EH (cell line): ENCODE measurements around the gene BRCC3.

Source experiments
- DNase-seq: peaks from one replicate; pipeline ENCODE4 v3.0.0-alpha.2; 2015; ENCODE audit warnings: low read depth

Gene BRCC3

DNA sequence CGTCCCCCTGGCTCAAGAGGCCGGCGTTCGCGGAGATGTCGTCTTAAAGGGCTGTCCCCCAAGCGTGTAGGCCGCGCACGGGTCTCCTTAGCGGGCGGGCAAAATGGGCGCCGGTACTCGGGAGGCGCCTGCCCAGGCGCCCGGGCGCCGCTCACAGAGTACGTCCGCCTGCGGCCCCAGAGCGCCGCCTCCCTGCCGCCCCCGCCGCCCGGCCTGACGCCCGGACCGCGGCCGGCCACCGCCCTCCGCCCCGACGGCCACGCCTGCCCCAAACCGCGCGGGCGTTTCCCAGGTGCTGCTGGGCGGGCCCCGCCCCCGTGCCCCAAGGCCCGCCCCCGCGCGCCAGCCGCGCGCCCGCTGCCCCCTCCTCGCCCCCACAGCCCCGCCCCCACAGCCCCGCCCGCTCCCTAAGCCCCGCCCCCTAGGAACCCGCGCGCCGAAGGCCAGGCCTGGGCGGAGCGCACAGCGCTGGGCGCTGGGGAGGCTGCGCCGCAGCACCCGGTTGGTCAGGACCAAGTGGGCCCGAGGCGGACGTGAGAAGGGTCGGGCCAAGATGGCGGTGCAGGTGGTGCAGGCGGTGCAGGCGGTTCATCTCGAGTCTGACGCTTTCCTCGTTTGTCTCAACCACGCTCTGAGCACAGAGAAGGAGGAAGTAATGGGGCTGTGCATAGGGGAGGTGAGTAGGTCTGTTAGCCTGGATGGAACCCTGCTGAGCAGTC, at the start of gene BRCC3, which contains the start of the genes CMC4 and MTCP1:
BRCC3 (plus strand) TSS at position 534 of the 719 bp plus-strand sequence; CDS start at position 554, 20 bp downstream.
CMC4 (minus strand) TSS at position 162 of the 719 bp plus-strand sequence. CDS start 7,113 bp downstream, outside the sequence.
MTCP1 (minus strand) TSS at position 162 of the 719 bp plus-strand sequence. CDS start 5,126 bp downstream, outside the sequence.
- peak; percentile 81 for DNase-seq

- no peak for DNase-seq
Observed at GRCh38 chrX:155022585-155022984, 48.7 kb upstream of the BRCC3 start, which contains the start of gene F8. Gene F8, minus strand, starts transcription at chrX:155022723. Its CDS starts 171 bp downstream, at chrX:155022552.

GRCh38 chrX:155023907-155024833, 47.1 kb upstream of the BRCC3 start:
- DNase-seq, result no peak

DNA sequence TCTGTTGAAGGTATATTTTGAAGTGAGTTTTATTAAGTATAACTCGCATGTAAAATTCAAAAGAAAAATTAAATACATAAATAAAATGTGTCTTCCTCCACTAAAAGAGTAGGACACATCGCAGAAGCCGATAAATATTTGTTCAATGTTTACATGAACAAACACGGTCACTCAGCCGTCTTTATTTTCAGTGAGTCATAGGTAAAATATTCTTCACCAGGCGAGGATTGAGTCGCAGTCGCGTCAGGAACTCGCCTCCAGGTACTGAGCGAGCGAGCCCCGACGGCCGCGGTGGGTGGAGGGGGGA, 44.9 kb upstream of the BRCC3 start:
- DNase-seq, result no peak

GRCh38 chrX:155026727-155027508, 44.4 kb upstream of the BRCC3 start, which contains the start of gene FUNDC2:
Gene FUNDC2, plus strand, starts transcription at chrX:155026844. Its CDS starts 95 bp downstream, at chrX:155026939.
- DNase-seq, result peak; percentile 94

DNA sequence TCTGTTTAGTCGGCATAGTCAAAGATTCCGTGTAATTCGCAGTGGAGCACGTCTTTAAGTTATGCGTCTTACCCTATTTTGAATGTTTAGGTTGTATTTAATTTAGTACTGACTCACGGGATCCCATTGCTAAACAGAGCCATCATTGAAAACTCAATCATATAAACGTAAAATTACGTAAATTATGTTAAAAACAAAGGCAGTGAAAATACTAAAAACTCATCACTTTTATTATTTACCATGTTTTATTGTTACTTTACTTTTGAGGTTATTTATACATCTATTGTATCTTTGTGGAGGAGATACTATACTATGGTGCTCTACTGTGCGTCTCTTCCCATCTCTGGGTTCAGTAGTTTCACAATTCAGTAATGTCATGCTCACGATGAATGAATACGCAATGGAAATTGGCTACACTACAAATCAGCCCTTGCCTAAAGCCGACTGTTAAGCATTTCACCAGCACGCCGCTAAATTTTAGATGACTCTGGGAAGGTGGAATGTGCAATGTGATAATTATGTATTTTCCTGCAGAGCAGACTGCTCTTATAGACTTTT, 43.7 kb upstream of the BRCC3 start:
- peak; percentile 68 for DNase-seq

GRCh38 chrX:155028129-155028528, 43.2 kb upstream of the BRCC3 start:
- no peak for DNase-seq

DNA sequence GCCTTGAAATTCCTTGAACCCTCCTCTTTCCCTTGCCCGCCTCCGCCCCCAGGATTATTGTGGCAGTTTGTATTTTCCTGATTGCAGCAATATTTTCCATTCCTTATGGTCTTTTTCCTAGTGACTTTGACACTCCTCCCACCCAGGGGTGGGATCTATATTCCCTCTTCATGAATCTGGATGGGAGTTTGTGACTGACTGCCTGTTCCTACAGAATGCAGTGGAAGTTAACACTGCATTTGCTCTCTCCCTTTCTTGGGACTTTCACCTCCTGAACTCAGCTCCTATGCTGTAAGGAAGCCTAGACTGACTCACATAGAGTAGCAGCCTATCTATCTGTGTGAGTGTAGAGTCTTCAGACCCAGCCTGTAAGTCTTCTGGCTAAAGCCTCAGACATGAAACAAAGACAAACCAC, 42.4 kb upstream of the BRCC3 start:
- peak; percentile 13 for DNase-seq

GRCh38 chrX:155031657-155032056, 39.7 kb upstream of the BRCC3 start:
- no peak for DNase-seq

- DNase-seq, result no peak
Observed at GRCh38 chrX:155035688-155036087, 35.6 kb upstream of the BRCC3 start.

- DNase-seq, result no peak
Observed at GRCh38 chrX:155046129-155046810, 25.0 kb upstream of the BRCC3 start.

GRCh38 chrX:155046811-155047528, 24.3 kb upstream of the BRCC3 start:
- no peak for DNase-seq

GRCh38 chrX:155048977-155049619, 22.2 kb upstream of the BRCC3 start:
- DNase-seq, result peak; percentile 59

DNA sequence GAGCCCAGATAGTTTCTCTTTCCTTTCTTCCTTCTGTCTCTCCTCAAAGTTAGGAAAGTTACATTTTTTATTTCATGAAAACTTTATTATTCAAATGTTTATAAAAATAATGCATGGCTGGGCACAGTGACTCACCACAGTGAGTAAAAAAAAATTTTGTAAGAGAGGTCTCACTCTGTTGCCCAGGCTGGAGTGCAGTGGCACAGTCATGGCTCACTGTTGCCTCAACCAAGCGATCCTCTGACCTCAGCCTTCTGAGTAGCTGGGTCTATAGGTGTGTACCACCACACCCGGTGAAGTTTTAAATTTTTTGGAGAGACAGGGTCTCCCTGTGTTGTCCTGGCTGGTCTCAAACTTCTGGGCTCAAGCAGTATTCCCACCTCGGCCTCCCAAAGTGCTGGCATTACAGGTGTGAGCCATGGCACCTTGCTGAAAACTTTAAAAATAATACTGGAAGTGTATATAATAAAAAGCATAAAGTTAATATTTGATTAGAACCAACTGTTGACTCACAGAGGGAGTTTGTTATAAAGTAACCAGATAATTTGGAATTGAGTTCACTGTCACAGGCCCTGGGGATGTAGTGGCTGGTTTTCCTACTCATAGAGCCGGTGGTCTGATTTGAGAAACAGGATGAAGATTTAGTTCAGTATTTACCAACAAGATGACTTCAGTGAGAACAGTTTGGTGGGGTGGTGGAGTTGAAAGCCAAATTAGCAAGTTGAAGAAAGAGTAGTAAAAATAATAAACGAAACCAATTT, 18.4 kb upstream of the BRCC3 start:
- no peak for DNase-seq

- no peak for DNase-seq
Observed at GRCh38 chrX:155053656-155054055, 17.7 kb upstream of the BRCC3 start.

- DNase-seq, result no peak
Observed at GRCh38 chrX:155054255-155054654, 17.1 kb upstream of the BRCC3 start.

- DNase-seq, result no peak
Observed at GRCh38 chrX:155055494-155055893, 15.8 kb upstream of the BRCC3 start.

- DNase-seq, result no peak
Observed at GRCh38 chrX:155056471-155056870, 14.8 kb upstream of the BRCC3 start.
